HG02610 (cell line): ENCODE measurements around the gene PRDM2.
"Not testable (repeated sequence)": the region's sequence is repeated elsewhere in the genome, so short reads cannot be mapped to it uniquely, and the experiment has no call there.

Experiments used
- ATAC-seq: cut with Tn5 transposase; IDR thresholded peaks from one replicate; pipeline ENCODE4 v1.9.1; 2021; ENCODE audit warnings: mild to moderate bottlenecking, moderate library complexity; ENCODE audit not compliant: unreplicated experiment

PRDM2 gene, protein sequence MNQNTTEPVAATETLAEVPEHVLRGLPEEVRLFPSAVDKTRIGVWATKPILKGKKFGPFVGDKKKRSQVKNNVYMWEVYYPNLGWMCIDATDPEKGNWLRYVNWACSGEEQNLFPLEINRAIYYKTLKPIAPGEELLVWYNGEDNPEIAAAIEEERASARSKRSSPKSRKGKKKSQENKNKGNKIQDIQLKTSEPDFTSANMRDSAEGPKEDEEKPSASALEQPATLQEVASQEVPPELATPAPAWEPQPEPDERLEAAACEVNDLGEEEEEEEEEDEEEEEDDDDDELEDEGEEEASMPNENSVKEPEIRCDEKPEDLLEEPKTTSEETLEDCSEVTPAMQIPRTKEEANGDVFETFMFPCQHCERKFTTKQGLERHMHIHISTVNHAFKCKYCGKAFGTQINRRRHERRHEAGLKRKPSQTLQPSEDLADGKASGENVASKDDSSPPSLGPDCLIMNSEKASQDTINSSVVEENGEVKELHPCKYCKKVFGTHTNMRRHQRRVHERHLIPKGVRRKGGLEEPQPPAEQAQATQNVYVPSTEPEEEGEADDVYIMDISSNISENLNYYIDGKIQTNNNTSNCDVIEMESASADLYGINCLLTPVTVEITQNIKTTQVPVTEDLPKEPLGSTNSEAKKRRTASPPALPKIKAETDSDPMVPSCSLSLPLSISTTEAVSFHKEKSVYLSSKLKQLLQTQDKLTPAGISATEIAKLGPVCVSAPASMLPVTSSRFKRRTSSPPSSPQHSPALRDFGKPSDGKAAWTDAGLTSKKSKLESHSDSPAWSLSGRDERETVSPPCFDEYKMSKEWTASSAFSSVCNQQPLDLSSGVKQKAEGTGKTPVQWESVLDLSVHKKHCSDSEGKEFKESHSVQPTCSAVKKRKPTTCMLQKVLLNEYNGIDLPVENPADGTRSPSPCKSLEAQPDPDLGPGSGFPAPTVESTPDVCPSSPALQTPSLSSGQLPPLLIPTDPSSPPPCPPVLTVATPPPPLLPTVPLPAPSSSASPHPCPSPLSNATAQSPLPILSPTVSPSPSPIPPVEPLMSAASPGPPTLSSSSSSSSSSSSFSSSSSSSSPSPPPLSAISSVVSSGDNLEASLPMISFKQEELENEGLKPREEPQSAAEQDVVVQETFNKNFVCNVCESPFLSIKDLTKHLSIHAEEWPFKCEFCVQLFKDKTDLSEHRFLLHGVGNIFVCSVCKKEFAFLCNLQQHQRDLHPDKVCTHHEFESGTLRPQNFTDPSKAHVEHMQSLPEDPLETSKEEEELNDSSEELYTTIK (N-terminal part only)

DNA sequence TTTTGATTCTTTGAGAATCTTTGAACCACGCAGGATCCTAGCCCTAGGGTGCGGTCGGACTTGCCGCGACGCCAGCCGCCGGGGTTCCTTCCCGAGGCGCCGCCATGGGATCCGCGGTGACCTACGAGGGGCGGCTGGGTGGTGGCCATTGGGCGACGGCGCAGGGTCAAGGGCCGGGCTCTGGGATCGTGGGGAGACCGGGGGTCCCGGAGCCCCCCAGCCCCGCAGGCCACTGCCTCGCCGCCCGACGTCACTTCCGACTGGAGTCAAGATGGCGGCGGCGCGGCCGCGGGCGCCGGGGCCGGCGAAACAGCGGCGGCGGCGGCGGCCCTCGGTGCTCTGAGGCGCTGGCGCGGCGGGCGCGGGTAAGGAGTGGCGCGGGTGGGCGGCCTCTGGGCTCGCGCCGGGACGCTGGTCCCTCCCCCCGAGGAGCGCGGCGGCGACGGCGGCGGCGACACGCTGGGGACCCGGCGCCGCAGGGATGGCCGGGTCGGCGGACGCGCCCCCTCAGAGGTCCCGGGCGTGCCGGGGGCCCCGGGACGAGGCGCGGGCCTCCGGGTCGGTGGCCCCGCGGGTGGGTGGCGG, at the start of gene PRDM2:
Gene PRDM2 (plus strand): TSS at position 253 of the 585 bp plus-strand sequence. CDS start 15,418 bp downstream, outside the sequence.
- ATAC-seq: peak; percentile 30

DNA sequence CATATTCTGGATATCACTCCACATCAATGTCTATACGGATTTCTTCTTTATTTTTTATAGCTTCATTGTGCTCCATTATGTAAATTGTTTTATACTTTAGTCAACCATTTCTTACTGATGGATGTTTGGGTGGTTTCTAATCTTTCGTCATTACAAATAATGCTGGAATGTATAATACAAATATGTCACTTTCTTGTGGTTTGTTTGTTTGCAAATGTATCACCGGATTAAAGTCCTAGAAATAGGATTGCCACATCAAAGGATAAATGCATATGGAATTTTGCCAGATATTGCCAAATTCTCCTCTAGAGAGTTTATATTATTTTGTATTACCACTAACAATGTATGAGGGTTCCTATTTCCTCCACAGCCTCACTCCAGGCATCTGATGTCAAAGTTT, 48.7 kb upstream of the PRDM2 start:
- ATAC-seq: no peak

- ATAC-seq: no peak
Measured at GRCh38 chr1:13652238-13652637, 47.8 kb upstream of the PRDM2 start.

DNA sequence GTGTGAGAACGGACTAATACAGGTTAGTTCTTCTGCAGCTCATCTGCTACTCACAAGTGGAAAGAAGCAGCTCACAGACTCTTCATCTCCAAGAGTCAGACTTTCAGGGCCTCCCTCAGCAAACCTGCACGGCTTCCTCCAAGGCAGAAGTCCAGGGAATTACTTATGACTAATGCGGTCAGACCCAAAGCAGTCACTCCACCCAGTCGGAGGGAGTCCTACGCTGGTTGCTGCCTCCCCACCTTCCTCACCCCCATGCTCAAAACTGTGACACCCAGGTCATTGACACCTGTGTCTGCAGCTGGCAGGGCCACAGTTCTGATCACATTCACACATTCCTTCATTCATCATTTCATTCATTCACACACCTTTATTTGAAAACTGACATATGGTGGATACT, 38.4 kb upstream of the PRDM2 start:
- no peak for ATAC-seq

DNA sequence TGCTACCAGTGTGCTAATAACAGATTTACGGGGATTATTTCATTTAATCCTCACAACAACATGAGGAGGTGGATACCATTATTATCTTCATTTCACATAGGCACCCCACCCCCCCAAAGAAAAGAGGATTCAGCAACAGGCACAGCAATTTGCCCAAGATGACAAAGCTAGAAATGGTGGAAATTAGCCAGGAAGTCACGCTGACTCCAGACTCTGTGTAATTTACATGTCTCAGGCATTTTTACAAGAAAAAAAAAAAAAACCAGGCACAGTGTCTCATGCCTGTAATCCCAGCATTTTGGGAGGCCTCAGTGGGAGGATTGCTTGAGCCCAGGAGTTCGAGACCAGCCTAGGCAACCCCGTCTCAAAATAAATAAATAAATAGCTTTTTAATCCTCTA, 37.5 kb upstream of the PRDM2 start:
- no peak for ATAC-seq

GRCh38 chr1:13663969-13664368, 36.0 kb upstream of the PRDM2 start:
- ATAC-seq: no peak

DNA sequence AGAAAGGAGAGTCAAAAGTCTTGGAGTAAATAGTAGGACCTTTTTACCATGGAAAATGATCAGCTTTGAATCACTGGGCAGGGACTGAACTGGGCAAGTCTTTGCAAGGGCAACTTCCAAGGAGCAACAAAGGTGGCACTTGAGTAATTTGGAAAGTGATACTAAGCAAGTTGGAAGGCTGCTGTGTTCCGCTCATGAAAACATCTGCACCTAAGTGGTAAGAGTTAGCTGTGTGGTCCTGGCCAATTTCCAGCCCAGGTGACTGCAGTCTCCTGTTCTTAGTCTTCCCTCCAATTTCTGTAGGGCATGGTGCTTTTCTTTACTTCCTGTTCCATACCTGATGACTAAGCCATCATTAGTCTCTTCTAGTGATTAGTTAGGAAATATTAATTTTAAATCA, 35.5 kb upstream of the PRDM2 start:
- ATAC-seq: no peak

GRCh38 chr1:13666317-13666716, 33.7 kb upstream of the PRDM2 start:
- no peak for ATAC-seq

GRCh38 chr1:13667691-13668090, 32.3 kb upstream of the PRDM2 start:
- ATAC-seq: no peak

- ATAC-seq: no peak
Measured at GRCh38 chr1:13674377-13674776, 25.6 kb upstream of the PRDM2 start.

DNA sequence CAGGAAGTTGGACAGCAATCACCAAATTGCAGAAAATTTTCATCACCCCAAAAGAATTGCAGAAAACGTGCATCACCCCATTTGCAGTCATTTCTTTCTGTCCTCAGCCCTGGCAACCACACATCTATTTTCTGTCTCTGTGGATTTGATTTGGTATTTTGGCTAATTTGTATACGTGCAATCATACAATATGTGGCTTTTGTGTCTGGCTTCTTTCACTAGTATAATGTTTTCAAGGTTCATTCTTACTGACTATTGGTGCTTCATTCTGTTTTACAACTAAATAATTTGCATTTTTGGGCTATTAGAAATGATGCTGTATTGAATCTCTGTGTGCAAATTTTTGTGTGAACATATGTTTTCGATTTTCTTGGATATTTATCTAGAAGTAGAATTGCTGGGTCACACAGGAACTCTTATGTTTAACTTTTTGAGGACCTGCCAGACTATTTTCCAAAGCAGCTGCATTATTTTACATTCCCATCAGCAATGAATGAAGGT, 24.8 kb upstream of the PRDM2 start:
- ATAC-seq: no peak

DNA sequence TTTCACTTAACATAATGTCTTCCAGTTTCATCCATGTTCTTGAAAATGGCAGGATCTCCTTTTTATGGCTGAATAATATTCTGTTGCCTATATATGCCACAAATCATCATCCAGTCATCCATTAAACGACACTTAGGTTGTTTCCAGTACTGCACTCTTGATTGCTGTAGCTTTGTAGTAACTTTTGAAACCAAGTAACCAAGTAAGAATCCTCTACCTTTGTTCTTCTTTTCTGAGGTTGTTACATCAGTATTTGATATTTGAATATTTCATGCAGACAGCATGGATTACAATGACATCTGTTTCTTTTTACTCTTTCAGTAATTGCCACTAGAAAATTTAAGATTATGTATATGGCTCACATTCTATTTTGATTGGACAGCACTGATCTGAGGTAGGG, 22.1 kb upstream of the PRDM2 start:
- no peak for ATAC-seq

DNA sequence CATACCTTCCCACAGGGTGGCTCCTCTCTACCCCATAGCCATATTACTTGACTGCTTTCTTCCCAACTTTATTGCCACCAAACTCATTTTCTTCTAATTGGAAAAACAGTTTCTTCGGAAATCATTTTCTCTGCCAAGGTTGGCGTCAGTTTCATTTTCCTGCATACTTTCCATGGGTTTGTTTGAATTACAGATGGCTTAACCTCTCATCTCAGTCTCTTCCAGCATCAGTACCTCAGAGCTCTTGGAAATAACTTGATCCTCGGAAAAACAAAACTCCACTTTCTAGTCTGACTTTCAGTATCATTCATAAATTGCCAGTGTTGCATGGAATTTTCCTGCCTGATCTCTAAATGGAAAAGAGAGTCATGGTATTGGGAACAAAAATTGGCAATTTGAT, 20.3 kb upstream of the PRDM2 start:
- ATAC-seq: no peak

DNA sequence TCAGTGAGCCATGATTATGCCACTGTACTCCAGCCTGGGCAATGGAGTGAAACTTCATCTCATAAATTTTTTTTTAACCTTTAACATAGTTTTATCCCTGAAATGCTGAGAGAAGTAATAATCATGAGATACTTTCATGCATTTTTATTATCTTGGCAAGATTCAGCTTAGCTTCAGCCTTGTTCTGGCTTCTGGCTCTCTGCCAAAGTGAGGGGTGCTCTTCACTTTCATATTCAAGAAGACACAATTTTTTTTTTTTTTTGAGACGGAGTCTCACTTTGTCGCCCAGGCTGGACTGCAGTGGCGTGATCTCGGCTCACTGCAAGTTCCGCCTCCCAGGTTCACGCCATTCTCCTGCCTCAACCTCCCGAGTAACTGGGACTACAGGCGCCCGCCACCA, 19.4 kb upstream of the PRDM2 start:
- ATAC-seq: not testable (repeated sequence)

GRCh38 chr1:13681921-13682320, 18.1 kb upstream of the PRDM2 start:
- ATAC-seq: no peak

- no peak for ATAC-seq
Measured at GRCh38 chr1:13682444-13682843, 17.5 kb upstream of the PRDM2 start.

DNA sequence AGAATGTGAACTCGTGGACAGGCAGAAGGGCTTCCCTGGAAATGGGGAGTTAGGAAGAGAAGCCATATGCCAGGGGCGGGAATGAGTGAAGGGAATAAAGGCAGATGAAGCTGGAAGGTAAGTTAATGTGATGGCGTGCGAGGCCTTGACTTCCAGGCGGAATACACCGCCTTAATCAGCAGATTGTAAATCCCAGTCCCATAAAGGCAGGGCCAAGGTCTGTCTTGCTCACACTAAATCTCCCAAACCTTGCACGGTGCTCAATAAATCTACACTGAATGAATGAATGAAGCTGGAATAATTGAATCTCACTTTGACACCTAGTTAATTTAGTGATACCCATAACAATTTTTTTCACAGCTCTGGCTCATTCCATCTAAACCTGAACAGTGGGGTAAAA, 16.8 kb upstream of the PRDM2 start:
- ATAC-seq: no peak

DNA sequence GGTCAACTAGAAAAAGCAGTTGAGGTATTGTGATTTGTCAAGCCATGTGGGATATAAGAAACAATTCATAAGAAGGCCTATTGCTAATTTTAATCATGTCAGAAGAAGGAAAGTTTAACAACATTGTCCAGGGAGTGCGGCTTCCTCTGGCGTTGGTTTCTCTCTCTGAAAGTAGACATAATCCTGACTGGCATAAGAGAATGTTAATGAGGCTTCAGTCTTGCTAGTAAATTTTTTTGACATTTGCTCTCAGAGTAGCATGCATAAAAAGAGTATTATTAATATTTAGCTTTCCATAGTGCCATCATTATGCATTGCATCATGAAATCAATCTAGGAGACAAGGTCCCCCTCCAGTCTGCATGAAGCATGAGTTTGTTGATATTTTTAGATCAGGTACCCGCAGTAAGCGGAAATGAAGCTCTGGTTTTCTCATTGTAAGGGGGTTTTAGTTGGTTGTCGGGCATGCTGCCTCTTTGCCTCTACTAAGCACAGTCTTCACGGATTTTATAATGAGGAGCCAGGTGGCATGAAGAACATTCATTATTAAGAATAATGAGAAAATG, 12.8 kb upstream of the PRDM2 start:
- no peak for ATAC-seq

- not testable (repeated sequence) for ATAC-seq
Measured at GRCh38 chr1:13693094-13693493, 6.9 kb upstream of the PRDM2 start.
